Endothelial cell of umbilical vein (primary cell): ENCODE measurements around the gene DUSP3. TPM values are rescaled to one million over a fixed set of nuclear protein-coding genes. Genes with fewer than 3 reads are reported as not detected.

Experiments used
- BruUV-seq: library from RNA; stranded (reverse); fragments of 400-500 nt; replicated peaks from 2 replicates; lab custom pipeline; 2021; lab: Mats Ljungman, UMichigan
- CTCF ChIA-PET: fragments of 300-600, 350-600 bp; sonication (Branson Sonifier 250); formaldehyde crosslinking; loops from one replicate; lab custom pipeline; 2021; ENCODE audit warnings: antibody characterized with exemption, inconsistent platforms; lab: Charles Lee
- POLR2A ChIA-PET: fragments of 300-600, 350-600 bp; sonication (Branson Sonifier 250); formaldehyde crosslinking; loops from one replicate; lab custom pipeline; 2021; ENCODE audit warnings: antibody characterized with exemption, inconsistent platforms; lab: Charles Lee
- DNase-seq: peaks from one replicate; pipeline ENCODE4 v3.0.0-alpha.2; 2011; ENCODE audit warnings: low read depth, low spot score
- FAIRE-seq: peaks from 2 replicates; lab custom pipeline; 2011; peaks lifted over from hg19 to GRCh38; lab: Jason Lieb, UNC
- H2AFZ ChIP-seq: 2 replicates; pipeline ENCODE4 v1.6.0; 2012; ENCODE audit warnings: low read depth, low read length, control low read depth, inconsistent platforms
- H3K27ac ChIP-seq: 2 replicates; pipeline ENCODE4 v1.5.1; 2011; ENCODE audit warnings: low read depth, mild to moderate bottlenecking, control low read depth, low read length, moderate library complexity; ENCODE audit not compliant: insufficient read depth
- H3K27me3 ChIP-seq, 2 experiments: 2 replicates each; pipeline versions ENCODE4 v1.6.0 to v1.6.1; 2011; ENCODE audit warnings: low read length in 2 of 2, mixed read lengths in 1 of 2; ENCODE audit not compliant: control insufficient read depth in 2 of 2, insufficient read depth in 2 of 2
- H3K36me3 ChIP-seq, 2 experiments: 2 replicates in 1 of 2; 3 replicates in 1 of 2; pipeline ENCODE4 v1.5.1; 2011; ENCODE audit warnings: low read length in 2 of 2, mild to moderate bottlenecking in 1 of 2, moderate library complexity in 1 of 2; ENCODE audit not compliant: control insufficient read depth in 2 of 2, insufficient read depth in 2 of 2; ENCODE audit errors: extremely low read depth in 1 of 2
- H3K4me1 ChIP-seq: 3 replicates; pipeline ENCODE4 v1.5.1; 2011; ENCODE audit warnings: mild to moderate bottlenecking, low read length; ENCODE audit not compliant: control insufficient read depth, insufficient read depth; ENCODE audit errors: extremely low read depth
- H3K4me2 ChIP-seq: 2 replicates; pipeline ENCODE4 v1.6.1; 2011; ENCODE audit warnings: low read length, control low read depth, mixed read lengths; ENCODE audit not compliant: insufficient read depth
- H3K4me3 ChIP-seq, 3 experiments: fragments of 200-600 bp in 1 of 3; sonication (generic), shearing (Covaris generic) in 1 of 3; replicated peaks in 1 of 3; 2 replicates each; pipeline ENCODE4 v1.5.1; 2011 to 2016; ENCODE audit warnings: control low read depth in 3 of 3, low read length in 3 of 3, mild to moderate bottlenecking in 2 of 3, inconsistent platforms in 1 of 3, low read depth in 1 of 3, moderate library complexity in 1 of 3; ENCODE audit not compliant: insufficient read depth in 1 of 3
- H3K79me2 ChIP-seq: 2 replicates; pipeline ENCODE4 v1.6.0; 2012; ENCODE audit warnings: low read length, inconsistent platforms; ENCODE audit not compliant: control insufficient read depth, insufficient read depth
- H3K9ac ChIP-seq: replicated peaks from 2 replicates; pipeline ENCODE3; 2011; ENCODE audit warnings: low read length, control low read depth; ENCODE audit not compliant: insufficient read depth; ENCODE audit errors: extremely low read depth
- H3K9me1 ChIP-seq: replicated peaks from 3 replicates; pipeline ENCODE4 v1.6.0; 2011; ENCODE audit warnings: mild to moderate bottlenecking, low read length; ENCODE audit not compliant: control insufficient read depth, insufficient read depth; ENCODE audit errors: extremely low read depth
- H3K9me3 ChIP-seq: replicated peaks from 2 replicates; pipeline ENCODE4 v1.5.1; 2012; ENCODE audit warnings: low read length, inconsistent platforms; ENCODE audit not compliant: control insufficient read depth, insufficient read depth
- H4K20me1 ChIP-seq: replicated peaks from 2 replicates; pipeline ENCODE3; 2011; ENCODE audit warnings: mild to moderate bottlenecking, low read length; ENCODE audit not compliant: control insufficient read depth, insufficient read depth; ENCODE audit errors: extremely low read depth
- CTCF ChIP-seq, 2 donors: IDR thresholded peaks; 1 replicate in 1 of 2; 2 replicates in 1 of 2; pipeline ENCODE4 v1.5.1; 2011; ENCODE audit warnings: low read length in 2 of 2, mild to moderate bottlenecking in 2 of 2, moderate library complexity in 2 of 2, control low read depth in 1 of 2, inconsistent platforms in 1 of 2, low read depth in 1 of 2; ENCODE audit not compliant: insufficient read depth in 1 of 2; ENCODE audit errors: extremely low read depth in 1 of 2
- FOS ChIP-seq: IDR thresholded peaks from 2 replicates; pipeline ENCODE4 v1.6.1; 2011; ENCODE audit warnings: mild to moderate bottlenecking, low read length, moderate library complexity, borderline replicate concordance; ENCODE audit not compliant: insufficient read depth
- GATA2 ChIP-seq: IDR thresholded peaks from 2 replicates; pipeline ENCODE4 v1.7.0; 2011; ENCODE audit warnings: low read depth, mild to moderate bottlenecking, moderate library complexity, mixed read lengths, low read length; ENCODE audit not compliant: insufficient read length, insufficient read depth
- JUN ChIP-seq: IDR thresholded peaks from 2 replicates; pipeline ENCODE4 v1.6.1; 2011; ENCODE audit warnings: borderline replicate concordance, low read depth; ENCODE audit not compliant: insufficient read length, insufficient read depth
- MAX ChIP-seq: IDR thresholded peaks from 2 replicates; pipeline ENCODE4 v1.6.1; 2011; ENCODE audit not compliant: insufficient read depth, insufficient read length
- MYC ChIP-seq: IDR thresholded peaks from one replicate; pipeline ENCODE4 v1.6.1; 2011; ENCODE audit warnings: mild to moderate bottlenecking, low read depth, low read length
- POLR2A ChIP-seq: IDR thresholded peaks from 2 replicates; pipeline ENCODE4 v1.6.1; 2012; ENCODE audit warnings: low read depth, mild to moderate bottlenecking, control low read depth, low read length
- dilution Hi-C: fragments of 300-500 bp; cut with MboI; formaldehyde crosslinking; loops from one replicate; pipeline ENCODE4 v1.15.0; 2019; ENCODE audit warnings: low sequenced_read_pairs; ENCODE audit not compliant: extremely low pct_ligation_motif_present
- intact Hi-C: fragments of 100-400 bp; cut with micrococcal nuclease; formaldehyde crosslinking; loops from one replicate; pipeline ENCODE4 v1.10.0; 2022
- polyA plus RNA-seq, 4 experiments: library from polyadenylated mRNA; depleted of rRNA in 3 of 4; stranded (reverse) in 3 of 4; unstranded in 1 of 4; fragments of >200 nt; gene quantifications; 2 replicates each; pipeline versions ENCODE4 v1.2.1 to v1.2.3, GENCODE V29; 2011 to 2012; ENCODE audit warnings: missing spikeins in 1 of 4
- total RNA-seq: library from RNA; stranded (reverse); gene quantifications from 2 replicates; pipeline ENCODE4 v1.2.3, GENCODE V29; 2021

Gene DUSP3
- total and polyA plus RNA-seq, 2 donors (not counting 3 experiments of a cell fraction or from before 2014, with no cell fraction given), result 46.8 to 57.7 TPM

GRCh38 chr17:43814714-43815113, 35.9 kb upstream of the DUSP3 start:
- intact Hi-C loops, result no loop called here
- H3K4me3 ChIP-seq, result no peak overlapping the region
- H3K36me3 ChIP-seq, result peaks cover 2 to 5% of the 10 kb centered on the region in 2 experiments
- CTCF ChIA-PET, result interaction anchor here (1.2 to 1.7 kb wide), 3 partner anchors 25 to 31 kb away, joined by 3 to 6 read pairs (median 4); no protein-coding TSS in a partner anchor
- H4K20me1 ChIP-seq, result no peaks in the 10 kb centered on the region
- no peaks in the 10 kb centered on the region for H3K27me3 ChIP-seq
- TF ChIP-seq GATA2 (no peak), MAX (no peak), POLR2A (no peak), JUN (no peak), FOS (peak; percentile 33), MYC (no peak), CTCF (IDR thresholded peaks at IDR 0.05; ENCODE audit: extremely low read depth in 1 of 2, insufficient read depth in 1 of 2, low read depth in 1 of 2, low read length in 2 of 2) (no peak)
- peak overlapping the region; percentile 46 for H3K27ac ChIP-seq
- FAIRE-seq (peak; percentile 93), DNase-seq (peak; percentile 63)
- H3K9me1 ChIP-seq, result no peaks in the 10 kb centered on the region
- H3K4me2 ChIP-seq, result peak overlapping the region; percentile 50
- no peaks in the 10 kb centered on the region for H3K79me2 ChIP-seq
- H3K9ac ChIP-seq, result peak overlapping the region; percentile 26
- no TSS peak for BruUV-seq
- no peaks in the 10 kb centered on the region for H3K9me3 ChIP-seq
- no peak overlapping the region for H2AFZ ChIP-seq
- POLR2A ChIA-PET, result no interaction called here
- dilution Hi-C loops, result no loop called here
- H3K4me1 ChIP-seq, result peaks cover 14% of the 10 kb centered on the region
